Stimulated activated CD4-positive, alpha-beta T cell treated with anti-CD3 and anti-CD28 coated beads, Interleukin-4, amount 100 ng/mL, for 4 hours (primary cell): ENCODE results near the gene HAL.

Source experiments
- DNase-seq, 2 experiments: peaks; one replicate each; pipeline ENCODE4 v3.0.0-alpha.2; 2020

The HAL gene, protein sequence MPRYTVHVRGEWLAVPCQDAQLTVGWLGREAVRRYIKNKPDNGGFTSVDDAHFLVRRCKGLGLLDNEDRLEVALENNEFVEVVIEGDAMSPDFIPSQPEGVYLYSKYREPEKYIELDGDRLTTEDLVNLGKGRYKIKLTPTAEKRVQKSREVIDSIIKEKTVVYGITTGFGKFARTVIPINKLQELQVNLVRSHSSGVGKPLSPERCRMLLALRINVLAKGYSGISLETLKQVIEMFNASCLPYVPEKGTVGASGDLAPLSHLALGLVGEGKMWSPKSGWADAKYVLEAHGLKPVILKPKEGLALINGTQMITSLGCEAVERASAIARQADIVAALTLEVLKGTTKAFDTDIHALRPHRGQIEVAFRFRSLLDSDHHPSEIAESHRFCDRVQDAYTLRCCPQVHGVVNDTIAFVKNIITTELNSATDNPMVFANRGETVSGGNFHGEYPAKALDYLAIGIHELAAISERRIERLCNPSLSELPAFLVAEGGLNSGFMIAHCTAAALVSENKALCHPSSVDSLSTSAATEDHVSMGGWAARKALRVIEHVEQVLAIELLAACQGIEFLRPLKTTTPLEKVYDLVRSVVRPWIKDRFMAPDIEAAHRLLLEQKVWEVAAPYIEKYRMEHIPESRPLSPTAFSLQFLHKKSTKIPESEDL

DNA sequence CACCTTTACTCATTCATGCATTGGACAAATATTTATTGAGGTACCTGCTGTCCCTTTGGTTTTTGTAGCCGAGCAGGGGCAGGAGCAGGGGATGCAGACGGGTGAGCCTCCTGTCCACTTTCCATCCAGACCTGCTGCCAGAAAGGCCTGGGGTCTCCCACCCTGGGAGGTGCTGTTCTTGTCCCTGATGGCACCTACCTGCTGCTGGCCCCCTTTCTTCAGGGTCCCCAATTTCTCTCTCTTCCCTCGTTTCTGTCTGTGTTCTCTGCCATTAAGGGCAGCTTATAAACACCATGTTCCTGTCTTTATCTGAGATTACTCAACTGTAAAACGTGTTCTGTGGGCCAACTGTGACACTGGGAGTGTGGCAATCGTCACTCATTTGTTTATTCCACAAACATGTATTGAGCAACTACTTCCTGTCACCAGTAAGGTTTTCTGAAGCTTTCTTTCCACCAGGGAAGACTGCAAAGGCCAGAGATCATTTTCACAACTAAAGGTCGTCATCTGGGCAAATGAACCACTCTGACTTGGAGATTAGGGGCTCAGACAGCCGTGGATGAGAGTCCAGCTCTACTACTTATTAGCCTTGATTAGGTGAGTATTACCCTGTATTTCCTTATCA, at the start of gene HAL:
Gene HAL (minus strand): TSS at position 311 of the 625 bp plus-strand sequence. CDS start 434 bp downstream, outside the sequence.
- DNase-seq: no peak

DNA sequence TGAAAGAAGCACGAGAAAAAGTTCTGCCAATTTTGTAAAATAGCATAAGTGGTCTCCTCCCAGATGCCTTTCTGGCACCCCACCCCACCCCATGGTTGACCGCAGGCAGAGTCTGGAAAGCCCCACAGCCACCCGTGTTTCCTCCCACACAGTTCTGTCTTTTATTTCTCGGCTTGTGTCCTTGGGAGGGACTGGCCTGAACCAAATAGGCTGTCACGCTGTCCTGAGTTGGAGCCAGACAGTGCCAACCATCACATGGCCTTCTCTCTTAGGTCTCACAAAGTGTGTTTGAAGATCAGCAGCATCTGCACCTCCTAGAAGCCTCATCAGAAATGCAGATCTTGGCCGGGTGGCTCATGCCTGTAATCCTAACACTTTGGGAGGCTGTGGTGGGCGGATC, 49.4 kb upstream of the HAL start:
- DNase-seq: peak in 1 of 2 experiments; percentile 12

DNA sequence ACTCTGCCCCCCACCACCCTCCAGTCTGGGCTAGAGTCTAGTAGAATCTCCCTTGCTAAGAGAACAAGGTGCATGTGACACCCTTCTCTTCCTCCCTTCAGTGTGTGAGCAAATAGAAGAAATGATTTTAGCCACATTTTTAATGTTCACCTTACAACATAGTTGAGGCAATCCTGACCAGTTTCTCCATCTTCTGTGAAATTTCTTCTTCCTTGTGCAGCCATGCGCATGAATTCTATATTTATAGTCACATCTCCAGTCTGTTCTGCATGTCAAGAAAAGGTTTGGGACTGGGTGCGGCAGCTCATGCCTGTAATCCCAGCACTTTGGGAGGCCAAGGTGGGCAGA, 48.8 kb upstream of the HAL start:
- no peak for DNase-seq

DNA sequence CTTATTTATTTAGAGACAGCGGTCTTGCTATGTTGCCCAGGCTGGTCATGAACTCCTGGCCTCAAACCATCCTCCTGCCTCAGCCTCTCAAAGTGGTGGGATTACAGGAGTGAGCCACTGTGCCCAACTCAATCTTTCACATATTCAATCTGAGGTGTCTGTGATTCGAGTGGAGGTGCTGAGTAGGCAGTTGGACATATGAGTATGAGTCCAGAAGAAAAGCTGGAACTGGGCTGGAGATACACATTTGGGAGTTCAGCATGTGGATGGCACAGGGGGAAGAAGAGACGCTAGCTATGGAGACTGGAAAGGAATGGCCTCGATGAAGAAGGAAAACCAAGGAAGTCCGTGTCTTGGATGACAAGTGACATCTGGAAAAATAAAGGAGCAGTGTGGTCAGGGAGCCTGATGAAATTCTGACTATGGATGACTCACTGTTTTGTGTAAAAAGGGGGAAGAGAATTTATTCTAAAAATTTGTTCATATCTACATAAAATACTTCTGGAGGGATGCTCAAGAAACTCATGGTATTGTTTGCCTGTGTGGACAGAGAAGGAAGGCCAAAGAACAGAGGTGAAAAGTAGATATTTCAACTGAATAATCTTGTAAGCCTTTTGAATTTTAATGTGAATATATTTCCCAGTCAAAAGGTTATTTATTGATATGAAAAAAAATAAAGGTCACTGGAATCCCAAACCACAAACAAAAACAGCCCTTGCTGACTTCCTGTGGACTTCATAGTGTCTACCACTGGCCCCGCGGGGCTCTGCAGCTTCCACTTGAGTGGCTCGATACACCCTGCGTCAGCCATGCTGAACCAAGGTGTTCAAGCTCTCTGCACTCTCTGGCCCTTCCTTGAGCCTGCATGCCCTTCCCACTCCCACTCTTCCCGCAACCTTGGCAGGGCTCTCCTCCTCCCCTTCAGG, 48.1 kb upstream of the HAL start:
- DNase-seq: no peak

DNA sequence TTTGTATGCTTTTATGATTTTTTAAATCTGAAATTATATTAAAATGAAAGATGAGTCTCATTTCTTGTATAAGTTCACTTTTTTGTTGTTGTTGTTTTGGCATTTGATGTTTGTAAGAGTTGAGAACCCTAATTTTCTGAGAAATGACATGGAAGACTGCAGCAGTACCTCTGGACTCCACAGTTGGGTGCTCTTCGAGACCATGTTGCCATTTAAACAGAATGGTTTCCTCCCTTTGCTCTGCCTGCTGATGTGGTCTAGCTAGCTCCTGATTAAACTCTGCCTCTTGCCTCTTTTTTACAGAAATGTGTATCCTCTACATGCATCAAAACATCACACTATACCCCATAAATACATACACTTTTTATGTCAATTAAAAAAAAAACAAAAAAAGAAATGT, 45.0 kb upstream of the HAL start:
- no peak for DNase-seq

DNA sequence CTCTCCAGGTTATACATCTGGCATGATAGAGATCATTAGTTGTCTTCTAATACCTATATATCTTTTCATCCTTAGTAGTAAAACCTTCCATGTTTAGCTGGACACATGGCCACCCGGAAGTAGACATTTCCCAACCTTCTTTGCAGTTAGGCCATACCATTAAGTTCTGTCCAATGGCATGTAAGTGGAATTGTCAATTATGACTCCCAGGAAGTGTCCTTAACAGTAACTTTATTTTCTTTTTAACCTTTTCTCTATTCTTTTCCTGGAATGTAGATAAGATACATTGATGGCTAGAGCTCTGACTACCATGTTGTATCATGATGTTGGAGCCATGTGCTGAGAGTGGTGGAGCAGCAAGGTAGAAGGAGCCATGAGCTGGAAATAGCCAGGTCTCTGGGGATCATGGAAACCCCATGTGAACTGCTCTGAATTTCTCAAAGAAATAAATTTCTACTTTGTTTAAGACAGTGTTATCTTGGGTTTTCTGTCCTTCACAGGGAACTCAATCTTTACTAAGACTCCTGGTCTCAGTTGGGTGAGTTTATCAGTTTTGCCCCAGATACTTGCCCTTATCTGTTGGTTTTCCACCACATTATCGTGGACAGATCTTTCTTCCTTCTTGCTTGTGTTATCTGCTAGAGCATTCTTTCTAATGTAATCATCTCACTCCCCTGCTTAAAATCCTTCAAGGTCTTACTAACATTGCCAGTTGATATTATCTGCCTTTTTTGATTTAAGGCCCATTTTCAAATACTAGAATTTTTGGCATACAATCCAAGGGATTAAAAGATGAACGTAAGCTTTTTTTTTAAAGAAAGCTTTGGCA, 44.4 kb upstream of the HAL start:
- no peak for DNase-seq

DNA sequence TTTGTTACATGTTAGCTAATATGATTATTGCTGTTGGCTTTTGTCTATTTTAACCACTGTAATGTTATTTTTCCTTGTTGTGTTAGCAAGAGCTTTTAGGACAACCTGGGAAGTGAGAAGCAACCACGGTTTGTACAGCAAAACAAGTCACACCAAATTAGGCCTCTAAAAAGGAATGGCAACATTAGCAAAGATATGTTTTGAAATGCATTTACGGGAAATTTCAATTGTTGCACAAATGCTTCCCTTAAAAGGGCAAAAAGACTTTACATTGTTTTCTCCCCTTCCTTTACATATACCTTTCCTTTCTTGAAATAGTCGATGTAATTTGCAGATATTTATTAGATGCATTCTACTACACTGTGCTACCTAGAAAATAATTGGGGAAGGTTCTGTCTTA, 43.4 kb upstream of the HAL start:
- no peak for DNase-seq

DNA sequence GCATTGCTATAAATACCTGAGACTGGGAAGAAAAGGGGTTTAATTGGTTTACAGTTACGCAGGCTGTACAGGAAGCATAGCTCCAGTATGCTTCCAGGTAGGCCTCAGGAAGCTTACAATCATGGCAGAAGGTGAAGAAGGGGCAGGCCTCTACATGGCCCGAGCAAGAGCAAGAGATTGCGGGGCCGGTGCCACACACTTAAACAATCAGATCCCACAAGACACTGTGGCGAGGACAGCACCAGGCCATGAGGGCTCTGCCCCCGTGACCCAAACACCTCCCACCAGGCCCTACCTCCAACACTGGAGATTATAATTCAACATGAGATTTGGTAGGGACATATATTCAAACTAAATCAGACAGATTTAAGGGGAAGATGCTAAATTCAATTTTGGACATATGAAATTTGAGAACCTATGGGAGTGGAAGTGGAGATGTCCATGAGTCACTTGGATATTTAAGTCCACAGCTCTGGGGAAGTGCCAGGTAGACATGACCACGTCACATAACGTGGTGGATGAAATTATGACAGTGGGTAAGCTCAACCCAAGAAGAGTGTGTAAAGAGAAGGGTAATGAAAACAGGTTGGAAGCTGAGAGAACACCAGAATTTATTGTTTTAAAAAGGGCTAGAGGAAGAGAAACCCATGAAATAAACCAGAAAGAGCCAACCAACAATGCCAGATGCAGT, 40.8 kb upstream of the HAL start:
- no peak for DNase-seq

DNA sequence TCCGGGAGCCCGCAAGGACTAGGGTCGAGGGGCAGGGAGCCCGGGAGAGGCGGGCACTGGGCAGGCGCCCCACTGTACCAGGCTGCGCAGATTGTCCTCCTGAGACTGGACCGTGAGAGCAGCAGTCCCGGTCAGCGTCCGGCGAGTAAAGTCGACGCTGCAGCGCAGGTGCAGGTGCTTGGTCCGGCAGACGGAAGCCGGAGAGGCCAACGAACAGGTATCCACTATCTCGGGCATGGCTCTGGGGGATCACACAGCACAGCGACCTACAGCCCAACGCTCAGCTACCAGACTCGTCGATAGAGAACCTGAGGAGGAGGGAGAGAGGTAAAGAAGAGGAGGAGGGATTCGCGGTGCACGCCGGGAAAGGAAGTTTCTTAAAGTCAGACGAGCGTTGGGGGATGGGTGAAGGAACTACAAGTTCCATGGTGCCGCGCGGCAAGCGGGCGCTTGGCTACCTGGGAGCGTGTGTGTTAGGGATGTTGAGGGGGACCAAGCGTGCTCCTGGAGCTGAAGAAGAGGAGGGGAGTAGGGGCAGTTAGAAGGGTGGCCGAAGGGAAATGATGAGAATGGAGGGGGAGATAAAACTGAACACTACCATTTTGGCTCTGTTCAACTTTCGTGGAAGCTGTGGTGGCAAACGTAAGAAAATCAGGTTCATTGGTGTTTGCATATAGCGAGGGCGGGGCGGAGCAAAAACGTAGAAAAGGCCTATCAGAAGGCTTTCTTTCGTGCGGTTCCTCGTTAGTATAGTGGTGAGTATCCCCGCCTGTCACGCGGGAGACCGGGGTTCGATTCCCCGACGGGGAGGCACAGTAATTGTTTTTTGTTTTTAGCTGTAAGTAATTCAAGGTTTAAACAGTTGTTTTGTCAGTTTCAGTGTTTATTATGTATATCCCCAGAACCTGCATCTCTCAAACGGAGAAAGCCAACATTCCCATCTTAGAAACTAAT, 39.4 kb upstream of the HAL start, which contains the start of gene LTA4H:
Gene LTA4H (minus strand): TSS at position 305 of the 954 bp plus-strand sequence. CDS start 68 bp downstream, at position 237.
- peak; percentile 89 to 97 for DNase-seq

DNA sequence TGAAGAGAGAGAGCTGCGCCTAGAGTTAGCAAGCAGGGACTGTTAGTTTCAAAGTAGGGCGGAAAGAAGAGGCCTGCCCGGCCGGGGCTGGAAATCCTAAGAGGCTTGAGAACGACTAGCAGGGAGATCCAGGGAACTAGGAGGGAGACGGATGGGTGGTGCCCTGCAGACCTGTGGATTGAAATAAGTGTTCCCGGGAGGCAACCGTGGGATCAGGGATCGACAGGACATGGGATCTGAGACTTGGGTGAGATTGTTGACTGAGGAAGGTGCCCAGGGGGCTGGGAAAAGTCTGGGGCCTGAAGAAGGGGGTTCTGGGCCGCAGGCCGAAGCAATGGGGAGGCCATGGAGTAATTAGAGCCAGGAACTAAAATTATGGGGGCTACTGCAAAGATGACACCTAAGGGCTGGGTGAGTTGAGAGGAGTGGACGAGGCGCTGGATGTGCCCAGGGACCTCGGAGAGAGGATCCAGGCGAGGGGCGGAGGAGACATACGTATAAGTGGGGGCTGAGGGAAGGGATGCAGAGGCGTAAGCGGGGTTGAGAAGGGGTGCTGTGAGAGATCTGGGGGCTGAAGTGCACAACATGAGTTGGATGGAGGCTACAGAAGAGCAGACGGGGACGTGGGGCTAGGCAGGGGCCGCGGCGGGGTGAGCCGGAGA, 38.6 kb upstream of the HAL start:
- DNase-seq: peak in 1 of 2 experiments; percentile 20

DNA sequence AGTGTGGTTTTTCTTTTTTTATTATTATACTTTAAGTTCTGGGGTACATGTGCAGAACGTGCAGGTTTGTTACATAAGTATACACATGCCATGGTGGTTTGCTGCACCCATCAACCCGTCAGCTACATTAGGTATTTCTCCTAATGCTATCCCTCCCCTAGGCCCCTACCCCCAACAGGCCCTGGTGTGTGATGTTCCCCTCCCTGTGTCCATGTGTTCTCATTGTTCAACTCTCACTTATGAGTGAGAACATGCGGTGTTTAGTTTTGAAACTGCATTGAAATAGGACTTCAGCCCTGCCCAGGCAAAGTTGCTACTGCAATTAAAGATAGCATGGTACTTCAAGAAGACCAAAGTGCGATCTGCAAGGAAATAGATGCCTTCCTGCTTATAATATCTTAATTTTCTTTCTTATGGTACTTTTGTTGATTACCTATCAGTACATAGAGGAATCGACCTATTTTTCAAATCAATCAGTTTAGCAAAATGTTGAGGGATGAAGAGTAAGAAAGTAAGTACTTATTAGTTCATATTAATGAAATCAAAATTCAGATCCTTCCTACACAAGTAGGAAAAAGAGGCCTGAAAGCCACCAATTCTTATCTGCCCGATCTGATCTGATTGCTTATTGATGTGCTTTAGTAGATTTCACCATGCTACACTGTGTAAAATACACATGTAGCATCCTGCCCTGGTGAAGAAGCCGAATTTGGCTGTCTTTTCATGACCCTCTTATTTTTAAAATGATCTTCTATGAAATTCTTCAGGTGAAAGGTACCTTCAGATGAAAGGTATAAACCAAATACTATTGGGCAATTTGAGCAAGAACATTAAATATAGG, 37.6 kb upstream of the HAL start:
- no peak for DNase-seq

DNA sequence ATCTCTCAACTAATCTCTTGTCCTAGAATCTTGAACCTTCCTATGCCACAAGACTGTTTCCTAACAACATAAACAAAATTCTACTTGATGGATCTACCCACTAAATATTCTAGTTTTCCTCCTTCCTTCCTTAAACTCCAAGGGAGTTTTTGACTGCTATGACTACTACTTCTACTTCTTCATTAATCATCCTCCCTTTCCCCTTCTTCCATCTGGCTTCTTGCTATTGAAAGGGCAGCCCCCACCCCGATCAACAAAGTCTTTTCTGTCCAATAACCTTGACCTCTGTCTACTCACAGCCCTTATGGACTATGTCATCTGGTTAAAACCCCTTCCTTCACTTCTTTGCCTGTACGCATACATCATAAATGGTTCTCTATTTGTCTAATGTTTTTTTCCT, 33.7 kb upstream of the HAL start:
- DNase-seq: no peak

DNA sequence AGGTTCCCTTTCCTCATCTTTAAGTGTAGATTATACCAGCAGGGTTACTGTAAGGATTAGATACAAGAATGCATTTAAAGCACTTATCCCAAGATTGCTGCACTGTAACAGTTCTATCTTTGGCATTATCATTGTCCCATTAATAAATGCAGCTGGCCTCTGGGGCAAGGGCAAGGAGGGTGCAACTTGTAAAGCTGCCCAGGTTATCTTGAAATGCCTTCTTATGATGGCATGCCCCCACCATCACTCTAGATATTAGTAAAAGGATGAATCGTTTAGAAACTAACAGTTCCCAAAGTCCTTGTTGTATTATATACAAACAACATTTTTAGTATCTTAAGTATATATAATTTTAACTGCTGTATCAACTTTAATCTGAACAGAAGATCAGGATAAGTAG, 32.4 kb upstream of the HAL start:
- no peak for DNase-seq

DNA sequence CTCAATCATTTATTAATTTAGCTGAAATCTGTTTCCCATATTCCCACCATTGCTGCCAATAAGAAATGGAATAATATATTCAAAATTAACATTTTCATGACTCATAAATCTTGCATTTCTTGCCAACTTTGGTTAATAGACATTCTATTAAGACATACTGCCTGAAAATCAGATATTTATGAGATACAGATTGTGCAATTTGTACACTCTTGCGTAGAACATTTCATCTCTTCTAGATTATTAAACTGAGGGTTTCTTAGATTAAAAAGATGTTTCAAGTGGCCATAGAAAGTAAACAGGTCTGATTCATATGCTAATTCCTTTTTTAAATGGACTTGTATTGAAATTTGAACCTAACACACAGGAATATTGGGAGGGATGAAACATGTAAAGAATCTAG, 30.2 kb upstream of the HAL start:
- DNase-seq: no peak

DNA sequence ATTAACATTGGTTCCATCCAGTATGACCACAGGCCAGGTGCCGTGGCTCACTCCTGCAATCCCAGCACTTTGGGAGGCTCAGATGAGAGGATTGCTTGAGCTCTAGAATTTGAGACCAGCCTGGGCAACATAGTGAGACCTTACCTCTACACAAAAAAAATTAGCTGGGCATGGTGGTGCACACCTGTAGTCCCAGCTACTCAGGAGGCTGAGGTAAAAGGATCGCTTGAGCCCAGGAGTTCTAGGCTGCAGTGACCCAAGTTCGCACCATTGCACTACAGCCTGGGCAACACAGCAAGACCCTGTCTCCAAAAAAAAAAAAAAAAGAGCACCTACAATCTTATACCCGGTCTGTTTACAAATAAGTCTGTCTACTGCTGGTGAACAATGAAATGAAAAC, 29.4 kb upstream of the HAL start:
- DNase-seq: no peak

DNA sequence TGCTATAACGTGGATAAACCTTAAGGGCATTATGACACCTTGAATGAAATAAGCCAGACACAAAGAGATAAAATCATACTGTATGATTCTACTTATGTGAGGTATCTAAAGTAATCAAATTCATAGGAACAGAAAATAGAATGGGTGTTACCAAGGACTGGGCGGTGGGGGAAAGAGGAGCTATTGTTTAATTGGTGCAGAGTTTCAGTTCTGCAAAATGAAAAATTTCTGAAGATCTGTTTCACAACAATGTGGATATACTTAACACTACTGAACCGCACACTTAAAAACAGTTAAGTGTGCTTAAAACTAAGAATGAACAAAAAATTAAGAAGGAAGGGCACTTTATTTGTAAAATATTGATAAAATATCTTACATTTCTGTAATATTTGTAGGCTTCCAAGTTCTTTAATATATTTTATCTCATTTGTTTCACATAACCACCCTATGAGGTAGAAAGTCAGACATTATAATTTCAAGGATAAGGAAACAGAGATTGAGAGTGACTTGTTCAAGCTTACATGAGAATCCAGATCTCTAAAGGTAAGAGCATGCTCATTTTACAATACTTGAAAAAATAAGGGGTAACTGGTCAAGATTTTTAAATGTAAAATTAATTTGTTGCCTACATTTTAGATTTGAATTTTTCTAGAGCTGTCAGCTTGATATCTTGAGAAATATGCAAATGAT, 24.3 kb upstream of the HAL start:
- DNase-seq: no peak

DNA sequence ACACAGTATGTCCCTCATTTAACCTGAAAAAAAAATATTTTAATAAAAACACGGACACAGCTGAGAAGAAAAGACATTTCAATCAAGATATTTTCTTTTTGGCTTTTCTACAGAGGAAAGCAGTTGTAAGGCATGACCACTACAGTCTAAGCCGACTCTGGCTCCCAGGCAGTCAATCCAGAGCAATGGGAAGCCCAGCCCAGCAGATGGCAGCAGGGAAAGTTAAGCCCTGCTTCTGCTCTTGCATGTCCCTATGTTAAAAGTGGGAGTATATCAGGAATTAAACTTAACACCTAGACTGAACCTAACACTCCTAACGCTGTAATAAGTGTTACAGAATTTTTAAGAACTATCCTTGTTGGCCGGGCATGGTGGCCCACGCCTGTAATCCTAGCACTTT, 19.5 kb upstream of the HAL start:
- DNase-seq: no peak
